ENCODE results near the gene MCF2L.
"Not testable (repeated sequence)": the region's sequence is repeated elsewhere in the genome, so short reads cannot be mapped to it uniquely, and the experiment has no call there.

The MCF2L gene

GRCh38 chr13:112968910-112969691 lies at the start of gene MCF2L:
Gene MCF2L, plus strand, starts transcription at chr13:112969214. Its CDS starts 166 bp downstream, at chr13:112969380.
- DNase-seq (ENCODE audit: low read depth), result peak; percentile 16

DNA sequence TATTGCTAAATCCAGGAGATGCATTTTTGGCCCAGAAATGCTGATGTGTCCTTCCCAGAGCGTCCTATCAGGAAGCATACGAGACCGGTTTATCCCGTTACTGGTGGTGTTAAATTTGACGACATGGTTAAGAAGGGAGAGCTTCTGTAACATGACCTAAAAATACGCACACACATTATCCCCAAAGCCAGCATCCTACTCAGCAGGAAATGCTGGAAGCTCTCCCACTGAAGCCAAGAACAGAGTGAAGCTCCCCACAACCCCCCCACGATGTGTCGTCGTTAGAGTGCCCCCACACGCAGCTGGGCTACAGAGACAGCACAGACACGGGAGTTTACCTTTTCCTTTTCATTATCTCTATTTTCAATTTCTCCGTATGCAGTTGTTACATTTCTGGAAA lies 45.1 kb upstream of the MCF2L start:
- DNase-seq (ENCODE audit: low read depth), result no peak

GRCh38 chr13:112924365-112924764 lies 44.6 kb upstream of the MCF2L start:
- DNase-seq (ENCODE audit: low read depth), result no peak

DNA sequence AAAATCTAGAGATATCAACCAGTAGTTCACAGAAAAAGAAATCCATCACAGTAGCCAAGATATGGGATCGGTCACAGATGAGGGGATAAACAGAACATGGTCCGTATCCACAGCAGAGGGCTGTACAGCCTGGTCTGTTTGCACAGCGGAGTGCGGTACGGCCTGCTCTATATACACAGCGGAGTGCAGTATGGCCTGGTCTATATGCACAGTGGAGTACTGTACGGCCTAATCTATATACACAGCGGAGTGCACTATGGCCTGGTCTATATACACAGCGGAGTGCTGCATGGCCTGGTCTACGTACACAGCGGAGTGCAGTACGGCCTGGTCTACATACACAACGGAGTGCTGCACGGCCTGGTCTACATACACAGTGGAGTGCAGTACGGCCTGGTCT lies 43.0 kb upstream of the MCF2L start:
- no peak for DNase-seq (ENCODE audit: low read depth)

DNA sequence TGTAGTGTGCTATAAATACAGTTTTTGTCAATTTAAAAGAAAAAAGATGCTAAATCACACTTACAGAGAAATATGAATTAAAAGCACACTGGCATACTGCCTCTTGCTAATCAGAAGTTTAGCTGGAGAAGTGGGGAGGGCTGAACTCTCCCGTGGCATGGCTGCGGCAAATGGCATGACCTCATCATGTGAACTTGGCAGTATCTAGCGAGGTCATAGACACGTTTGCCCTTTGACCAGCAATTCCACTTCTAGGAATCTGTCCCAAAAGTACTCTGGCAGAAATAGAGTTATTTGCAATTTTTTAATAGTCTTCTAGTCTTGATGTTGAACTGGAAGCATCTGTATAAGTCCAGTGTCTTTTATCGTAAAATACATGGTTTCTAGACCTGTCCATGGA lies 42.0 kb upstream of the MCF2L start:
- no peak for DNase-seq (ENCODE audit: low read depth)

DNA sequence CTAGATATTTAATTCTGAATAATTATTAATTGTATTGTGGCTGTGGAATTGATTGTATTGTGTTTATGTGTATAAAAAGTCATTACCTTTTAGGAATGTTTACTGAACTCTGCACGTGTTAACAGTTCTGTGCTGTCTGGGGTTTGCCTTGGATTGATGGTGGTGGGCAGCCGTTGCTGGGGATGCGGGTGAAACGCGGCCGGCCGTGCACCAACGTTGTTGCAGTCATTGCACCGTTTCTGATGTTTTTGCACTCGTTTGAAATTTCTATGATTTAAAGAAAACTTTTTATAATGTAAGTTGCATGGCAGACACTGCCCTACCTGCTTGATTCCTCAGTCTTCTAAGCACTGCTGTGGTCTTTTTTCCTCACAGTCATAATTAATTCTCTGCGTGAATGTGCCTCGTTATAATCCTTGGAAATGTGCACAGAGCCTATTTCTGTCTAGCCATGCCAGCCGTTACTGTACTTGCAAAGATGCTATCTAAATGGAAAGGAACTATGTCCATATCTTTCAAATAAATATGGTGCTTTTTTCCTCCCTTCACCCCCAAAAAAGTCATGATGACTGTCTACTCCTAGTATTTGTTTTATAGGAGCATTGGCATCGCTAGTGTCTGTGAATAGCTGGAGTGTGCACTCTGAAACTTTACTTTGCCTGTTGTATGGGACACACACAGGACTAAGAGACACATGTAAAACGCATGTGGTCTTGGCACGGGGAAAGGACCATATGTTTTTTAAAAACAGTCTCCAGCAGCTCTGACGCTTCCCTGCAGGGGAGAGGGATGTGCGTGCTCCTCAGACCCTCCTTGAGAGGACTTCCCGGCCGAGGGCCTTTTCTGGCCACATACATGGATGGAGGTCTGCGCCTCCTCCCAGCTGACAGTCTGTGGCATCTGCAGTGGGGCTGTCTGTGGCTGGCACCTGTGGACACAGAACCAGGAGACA lies 40.7 kb upstream of the MCF2L start:
- DNase-seq (ENCODE audit: low read depth), result no peak

- no peak for DNase-seq (ENCODE audit: low read depth)
Measured at GRCh38 chr13:112928972-112929782, 39.8 kb upstream of the MCF2L start.

- DNase-seq (ENCODE audit: low read depth), result no peak
Measured at GRCh38 chr13:112929783-112930055, 39.3 kb upstream of the MCF2L start.

- DNase-seq (ENCODE audit: low read depth), result no peak
Measured at GRCh38 chr13:112930192-112930591, 38.8 kb upstream of the MCF2L start.

GRCh38 chr13:112931028-112931934 lies 37.7 kb upstream of the MCF2L start:
- peak; percentile 79 for DNase-seq (ENCODE audit: low read depth)

DNA sequence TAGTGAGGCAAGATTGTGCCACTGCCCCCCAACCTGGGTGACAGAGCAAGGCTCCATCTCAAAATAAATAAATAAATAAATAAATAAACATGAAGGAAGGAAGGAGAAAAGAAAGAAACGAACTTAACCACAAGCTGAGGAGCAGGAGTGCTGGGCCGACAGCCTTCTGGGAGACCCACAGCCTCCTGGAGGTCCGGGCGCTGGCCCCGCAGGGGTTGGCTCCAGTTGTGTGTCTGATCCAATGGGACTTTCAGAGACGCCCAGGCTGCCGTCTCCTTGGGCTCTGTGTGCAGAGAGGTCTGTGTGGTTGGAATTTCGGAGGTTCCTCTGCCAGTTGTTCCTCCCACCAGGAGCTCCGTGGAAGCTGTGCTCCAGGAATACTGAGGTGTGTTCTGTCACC lies 36.0 kb upstream of the MCF2L start:
- no peak for DNase-seq (ENCODE audit: low read depth)

GRCh38 chr13:112933649-112934048 lies 35.4 kb upstream of the MCF2L start:
- DNase-seq (ENCODE audit: low read depth), result no peak

DNA sequence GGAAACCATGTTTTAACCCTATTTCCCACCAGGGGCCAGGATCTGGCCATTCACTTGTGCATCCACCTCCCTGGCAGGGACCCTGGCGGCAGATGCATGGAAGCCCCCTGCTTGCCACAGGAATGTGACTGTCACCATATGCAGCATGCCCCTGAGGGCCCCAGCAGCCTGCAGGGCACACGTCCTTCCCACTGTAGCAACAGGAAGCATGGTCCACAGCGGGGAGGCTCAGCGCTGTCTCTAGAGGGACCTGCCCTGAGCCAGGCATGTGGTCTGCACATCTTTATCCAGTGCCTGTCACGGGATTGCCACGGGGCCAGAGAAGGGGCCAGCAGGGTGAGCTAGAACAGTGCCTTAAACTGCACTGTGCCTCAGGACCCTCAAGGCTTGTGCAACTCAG lies 34.9 kb upstream of the MCF2L start:
- no peak for DNase-seq (ENCODE audit: low read depth)

- no peak for DNase-seq (ENCODE audit: low read depth)
Measured at GRCh38 chr13:112938680-112939079, 30.3 kb upstream of the MCF2L start.

DNA sequence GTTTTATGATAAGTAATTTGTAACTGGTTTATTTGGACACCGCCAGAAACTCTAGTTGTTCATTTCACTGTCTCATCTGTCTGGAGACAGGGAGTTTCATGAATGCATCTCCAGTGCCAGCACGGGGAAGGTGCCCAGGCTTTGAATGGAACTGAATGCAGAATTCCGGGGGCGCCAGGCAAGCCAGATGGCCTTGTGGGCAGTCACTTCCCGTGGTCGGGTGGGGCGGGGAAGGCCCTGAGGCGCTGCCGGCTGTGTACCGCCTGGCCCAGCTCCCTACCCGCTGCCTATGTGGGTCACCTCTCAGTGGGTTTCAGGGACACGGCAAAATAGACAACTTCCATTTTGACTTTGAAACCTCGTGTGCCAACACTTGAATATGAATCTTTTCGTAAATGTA lies 28.8 kb upstream of the MCF2L start:
- no peak for DNase-seq (ENCODE audit: low read depth)

DNA sequence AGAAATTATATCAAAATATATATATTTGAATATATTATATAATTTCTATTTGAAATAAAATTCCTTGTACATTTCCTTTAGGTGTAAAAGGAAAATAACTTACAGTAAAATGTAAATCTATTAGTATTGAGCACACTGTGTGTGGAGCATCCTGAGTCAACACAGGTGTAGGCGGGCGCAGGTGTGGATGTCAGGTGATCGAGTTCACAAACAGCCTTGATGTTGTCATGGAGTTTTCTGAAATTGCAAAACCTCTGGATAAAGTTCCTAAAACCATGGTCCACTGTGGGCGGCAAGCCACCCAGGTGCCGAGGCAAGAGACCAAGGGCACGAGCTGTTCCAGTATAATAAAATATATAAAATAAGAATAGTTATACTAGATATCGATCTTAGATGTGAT lies 27.7 kb upstream of the MCF2L start:
- no peak for DNase-seq (ENCODE audit: low read depth)

GRCh38 chr13:112941765-112942164 lies 27.2 kb upstream of the MCF2L start:
- DNase-seq (ENCODE audit: low read depth), result not testable (repeated sequence)

DNA sequence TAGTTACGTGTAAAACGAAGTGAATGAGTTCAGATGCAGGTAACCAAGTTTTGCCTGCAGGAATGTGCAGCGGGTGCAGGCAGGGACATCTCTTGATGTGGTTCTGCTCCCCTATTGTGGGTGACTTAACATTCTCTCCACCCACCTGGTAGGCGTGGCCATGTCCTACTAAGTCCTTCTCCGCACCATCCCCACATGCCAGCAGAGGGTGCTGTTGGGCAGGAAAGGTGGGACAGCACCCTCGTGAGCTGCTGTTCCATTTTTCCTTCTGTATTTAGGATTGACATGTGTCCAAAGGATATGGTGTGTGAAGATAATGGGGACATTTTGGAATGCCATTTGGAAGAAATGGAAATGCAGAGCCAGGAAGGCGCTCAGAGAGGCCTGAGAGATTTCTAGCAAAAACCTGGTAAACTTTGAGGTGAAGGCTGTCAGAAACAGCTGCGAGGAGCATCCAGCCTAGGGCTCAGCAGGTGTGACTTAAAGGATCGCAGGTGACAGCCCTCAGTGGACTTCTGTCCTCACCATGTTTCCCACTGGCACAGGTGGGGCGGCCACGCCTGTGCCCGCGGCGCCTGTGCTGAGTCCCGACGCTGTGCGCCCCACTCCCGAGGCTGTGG lies 26.2 kb upstream of the MCF2L start:
- peak; percentile 84 for DNase-seq (ENCODE audit: low read depth)

- no peak for DNase-seq (ENCODE audit: low read depth)
Measured at GRCh38 chr13:112943309-112944125, 25.5 kb upstream of the MCF2L start.

- DNase-seq (ENCODE audit: low read depth), result no peak
Measured at GRCh38 chr13:112947796-112948195, 21.2 kb upstream of the MCF2L start.

All from fibroblast of gingiva (primary cell).